IPS-15b (cell line): Measurements from ENCODE around the gene NEURL1B.

ENCODE experiments used
- H3K27me3 ChIP-seq: one replicate; pipeline ENCODE4 v1.6.1; 2013; ENCODE audit warnings: low read length; ENCODE audit not compliant: control insufficient read depth, insufficient read depth
- H3K36me3 ChIP-seq: one replicate; pipeline ENCODE4 v1.6.1; 2013; ENCODE audit warnings: low read length; ENCODE audit not compliant: control insufficient read depth, insufficient read depth
- H3K4me1 ChIP-seq: one replicate; pipeline ENCODE4 v1.6.1; 2013; ENCODE audit warnings: mild to moderate bottlenecking, low read length; ENCODE audit not compliant: control insufficient read depth, insufficient read depth
- H3K4me3 ChIP-seq: one replicate; pipeline ENCODE4 v1.5.1; 2013; ENCODE audit warnings: low read depth, low read length
- H3K9ac ChIP-seq: one replicate; pipeline ENCODE4 v1.6.1; 2013; ENCODE audit warnings: low read depth, mild to moderate bottlenecking, low read length
- H3K9me3 ChIP-seq: one replicate; pipeline ENCODE4 v1.6.1; 2013; ENCODE audit warnings: mild to moderate bottlenecking, low read length; ENCODE audit not compliant: control insufficient read depth, insufficient read depth

Gene NEURL1B

GRCh38 chr5:172624996-172625964 is 15.8 kb upstream of the NEURL1B start:
- Histone ChIP-seq H3K4me3 (no peak overlapping the region), H3K36me3 (no peaks in the 10 kb centered on the region), H3K9me3 (no peaks in the 10 kb centered on the region), H3K4me1 (peaks cover 7% of the 10 kb centered on the region), H3K27me3 (no peaks in the 10 kb centered on the region), H3K9ac (no peak overlapping the region)

GRCh38 chr5:172626031-172626581 is 15.0 kb upstream of the NEURL1B start:
- H3K9ac ChIP-seq = no peak overlapping the region
- peaks cover 7% of the 10 kb centered on the region for H3K4me1 ChIP-seq
- no peaks in the 10 kb centered on the region for H3K27me3 ChIP-seq
- no peaks in the 10 kb centered on the region for H3K9me3 ChIP-seq
- H3K36me3 ChIP-seq = no peaks in the 10 kb centered on the region
- no peak overlapping the region for H3K4me3 ChIP-seq

GRCh38 chr5:172630082-172630481 is 11.0 kb upstream of the NEURL1B start:
- Histone ChIP-seq H3K9ac (no peak overlapping the region), H3K27me3 (no peaks in the 10 kb centered on the region), H3K9me3 (no peaks in the 10 kb centered on the region), H3K36me3 (no peaks in the 10 kb centered on the region), H3K4me1 (peaks cover 5% of the 10 kb centered on the region), H3K4me3 (no peak overlapping the region)

- Histone ChIP-seq H3K36me3 (no peaks in the 10 kb centered on the region), H3K4me1 (peaks cover 5% of the 10 kb centered on the region), H3K4me3 (no peak overlapping the region), H3K9ac (no peak overlapping the region), H3K27me3 (no peaks in the 10 kb centered on the region), H3K9me3 (no peaks in the 10 kb centered on the region)
These were observed 10.6 kb upstream of the NEURL1B start for GRCh38 chr5:172630482-172630881.

- no peaks in the 10 kb centered on the region for H3K36me3 ChIP-seq
- H3K4me3 ChIP-seq = no peak overlapping the region
- H3K4me1 ChIP-seq = peaks cover 4% of the 10 kb centered on the region
- H3K9me3 ChIP-seq = no peaks in the 10 kb centered on the region
- no peaks in the 10 kb centered on the region for H3K27me3 ChIP-seq
- H3K9ac ChIP-seq = no peak overlapping the region
These were observed 10.1 kb upstream of the NEURL1B start for GRCh38 chr5:172630986-172631385.

- Histone ChIP-seq H3K4me3 (no peak overlapping the region), H3K36me3 (no peaks in the 10 kb centered on the region), H3K9me3 (no peaks in the 10 kb centered on the region), H3K9ac (no peak overlapping the region), H3K4me1 (peaks cover 3% of the 10 kb centered on the region), H3K27me3 (no peaks in the 10 kb centered on the region)
These were observed 8.5 kb upstream of the NEURL1B start for GRCh38 chr5:172632346-172633092.

GRCh38 chr5:172633403-172633970 is 7.6 kb upstream of the NEURL1B start:
- H3K9me3 ChIP-seq = no peaks in the 10 kb centered on the region
- no peak overlapping the region for H3K9ac ChIP-seq
- H3K4me1 ChIP-seq = peaks cover 2% of the 10 kb centered on the region
- H3K36me3 ChIP-seq = no peaks in the 10 kb centered on the region
- no peaks in the 10 kb centered on the region for H3K27me3 ChIP-seq
- H3K4me3 ChIP-seq = no peak overlapping the region

GRCh38 chr5:172634106-172634899 is 6.8 kb upstream of the NEURL1B start:
- Histone ChIP-seq H3K27me3 (peaks cover 2% of the 10 kb centered on the region), H3K36me3 (no peaks in the 10 kb centered on the region), H3K4me1 (no peaks in the 10 kb centered on the region), H3K4me3 (no peak overlapping the region), H3K9me3 (no peaks in the 10 kb centered on the region), H3K9ac (no peak overlapping the region)

- H3K27me3 ChIP-seq = peaks cover 6% of the 10 kb centered on the region
- no peak overlapping the region for H3K4me3 ChIP-seq
- H3K36me3 ChIP-seq = no peaks in the 10 kb centered on the region
- no peak overlapping the region for H3K9ac ChIP-seq
- no peaks in the 10 kb centered on the region for H3K9me3 ChIP-seq
- no peaks in the 10 kb centered on the region for H3K4me1 ChIP-seq
These were observed 6.0 kb upstream of the NEURL1B start for GRCh38 chr5:172635038-172635437.

GRCh38 chr5:172636279-172637050 is 4.6 kb upstream of the NEURL1B start:
- Histone ChIP-seq H3K4me1 (no peaks in the 10 kb centered on the region), H3K27me3 (peaks cover 12% of the 10 kb centered on the region), H3K9ac (no peak overlapping the region), H3K36me3 (no peaks in the 10 kb centered on the region), H3K9me3 (no peaks in the 10 kb centered on the region), H3K4me3 (no peak overlapping the region)
